NOMO-1 treated with DMSO at 0.1 percent for 48 hours (cell line): ENCODE measurements around the gene DISP3.
"Not testable (repeated sequence)": the region's sequence is repeated elsewhere in the genome, so short reads cannot be mapped to it uniquely, and the experiment has no call there.

Experiments used
- DNase-seq: peaks from one replicate; lab custom pipeline; 2025; ENCODE audit not compliant: unreplicated experiment; lab: John Stamatoyannopoulos, UW

Gene DISP3

GRCh38 chr1:11569551-11569950 lies 90.6 kb downstream of the DISP3 start:
- DNase-seq: no peak

- DNase-seq: no peak
Observed at GRCh38 chr1:11569954-11570353, 91.0 kb downstream of the DISP3 start.

- DNase-seq: no peak
Observed at GRCh38 chr1:11570821-11571380, 91.9 kb downstream of the DISP3 start.

DNA sequence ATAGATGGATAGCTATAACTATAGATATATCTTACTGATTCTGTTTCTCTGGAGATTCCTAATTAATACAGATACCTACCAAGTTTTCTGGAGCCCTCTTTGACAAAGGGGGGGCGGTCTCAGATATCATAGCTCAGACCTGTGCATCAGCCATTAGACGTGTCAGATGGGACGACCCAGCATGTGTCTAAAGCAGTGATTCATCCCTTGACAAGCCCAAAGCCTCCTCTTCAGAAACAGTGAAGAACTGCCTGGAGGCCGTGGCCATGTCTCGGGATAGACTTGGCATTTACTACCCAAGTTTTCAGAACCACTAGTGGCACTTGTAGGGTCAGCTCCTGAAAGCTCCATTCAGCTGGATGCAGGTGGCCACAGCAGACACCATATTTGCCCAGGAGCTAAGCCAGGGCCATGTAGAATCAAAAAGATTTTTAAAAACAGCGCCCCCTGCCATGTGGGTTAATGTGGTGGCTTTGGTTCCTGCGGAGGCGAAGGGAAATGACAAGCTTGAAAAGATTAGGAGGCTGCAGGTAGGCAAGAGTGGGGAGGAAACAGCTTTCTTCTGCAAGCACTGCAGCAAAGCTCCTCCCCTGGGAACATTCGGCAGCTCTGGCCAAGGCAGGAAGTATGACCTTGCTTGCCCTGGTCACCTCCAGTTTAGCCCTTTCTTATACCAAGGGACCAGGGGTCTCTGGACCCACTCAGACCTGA lies 93.1 kb downstream of the DISP3 start:
- no peak for DNase-seq

GRCh38 chr1:11573116-11573692 lies 94.2 kb downstream of the DISP3 start:
- DNase-seq: no peak

- no peak for DNase-seq
Observed at GRCh38 chr1:11575553-11575952, 96.6 kb downstream of the DISP3 start.

GRCh38 chr1:11576109-11576875 lies 97.3 kb downstream of the DISP3 start:
- DNase-seq: no peak

- no peak for DNase-seq
Observed at GRCh38 chr1:11578004-11578403, 99.0 kb downstream of the DISP3 start.

- DNase-seq: no peak
Observed at GRCh38 chr1:11579506-11579905, 100.6 kb downstream of the DISP3 start.

DNA sequence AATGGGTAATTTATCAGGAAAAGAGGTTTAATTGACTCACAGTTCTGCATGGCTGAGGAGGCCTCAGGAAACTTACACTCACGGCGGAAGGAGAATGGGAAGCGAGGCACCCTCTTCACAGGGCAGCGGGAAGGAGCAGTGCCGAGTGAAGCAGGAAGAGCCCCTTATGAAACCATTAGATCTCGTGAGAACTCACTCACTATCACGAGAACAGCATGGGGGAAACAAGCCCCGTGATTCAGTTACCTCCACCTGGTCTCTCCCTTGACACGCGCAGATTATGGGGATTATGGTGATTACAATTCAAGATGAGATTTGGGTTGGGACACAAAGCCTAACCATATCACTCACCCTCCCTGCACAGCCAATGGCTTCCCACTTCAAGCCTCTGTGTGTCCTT lies 101.1 kb downstream of the DISP3 start:
- not testable (repeated sequence) for DNase-seq

GRCh38 chr1:11581445-11581991 lies 102.6 kb downstream of the DISP3 start:
- DNase-seq: no peak

- no peak for DNase-seq
Observed at GRCh38 chr1:11585389-11585788, 106.4 kb downstream of the DISP3 start.
